Lower leg skin (tissue), 3 donors: ENCODE measurements around the gene JCAD.

Experiments used
- POLR2A ChIP-seq, 2 donors: fragments of 450-650 bp; IDR thresholded peaks; one replicate each; pipeline ENCODE4 v1.6.1; 2016 to 2017; ENCODE audit warnings: antibody characterized with exemption in 2 of 2, mild to moderate bottlenecking in 1 of 2, moderate library complexity in 1 of 2
- TF ChIP-seq, protein P1 (sequence below), 3 donors: fragments of 450-650 bp; IDR thresholded peaks; one replicate each; pipeline ENCODE4 v1.5.1; 2016; ENCODE audit warnings: antibody characterized with exemption in 3 of 3, mild to moderate bottlenecking in 3 of 3, moderate library complexity in 2 of 3

GRCh38 chr10:30056767-30057355, 2.5 kb downstream of the JCAD start:
- no peak for TF ChIP-seq POLR2A (IDR thresholded peaks at IDR 0.05)
- TF ChIP-seq, protein P1, sequence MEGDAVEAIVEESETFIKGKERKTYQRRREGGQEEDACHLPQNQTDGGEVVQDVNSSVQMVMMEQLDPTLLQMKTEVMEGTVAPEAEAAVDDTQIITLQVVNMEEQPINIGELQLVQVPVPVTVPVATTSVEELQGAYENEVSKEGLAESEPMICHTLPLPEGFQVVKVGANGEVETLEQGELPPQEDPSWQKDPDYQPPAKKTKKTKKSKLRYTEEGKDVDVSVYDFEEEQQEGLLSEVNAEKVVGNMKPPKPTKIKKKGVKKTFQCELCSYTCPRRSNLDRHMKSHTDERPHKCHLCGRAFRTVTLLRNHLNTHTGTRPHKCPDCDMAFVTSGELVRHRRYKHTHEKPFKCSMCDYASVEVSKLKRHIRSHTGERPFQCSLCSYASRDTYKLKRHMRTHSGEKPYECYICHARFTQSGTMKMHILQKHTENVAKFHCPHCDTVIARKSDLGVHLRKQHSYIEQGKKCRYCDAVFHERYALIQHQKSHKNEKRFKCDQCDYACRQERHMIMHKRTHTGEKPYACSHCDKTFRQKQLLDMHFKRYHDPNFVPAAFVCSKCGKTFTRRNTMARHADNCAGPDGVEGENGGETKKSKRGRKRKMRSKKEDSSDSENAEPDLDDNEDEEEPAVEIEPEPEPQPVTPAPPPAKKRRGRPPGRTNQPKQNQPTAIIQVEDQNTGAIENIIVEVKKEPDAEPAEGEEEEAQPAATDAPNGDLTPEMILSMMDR (IDR thresholded peaks at IDR 0.05): no peak
